ENCODE data around the gene P3H4. TPM values are rescaled to one million over a fixed set of nuclear protein-coding genes. Genes with fewer than 3 reads are reported as not detected.

P3H4 gene
- total RNA-seq, 1 donor from 2014 or later, result 30.4 TPM

GRCh38 chr17:41773190-41773588 lies 38.6 kb downstream of the P3H4 start:
- Mint-ChIP-seq H3K4me1 (ENCODE audit: low read depth) (peaks cover 22% of the 10 kb centered on the region), H3K27me3 (no peaks in the 10 kb centered on the region), H3K9me3 (ENCODE audit: low read depth) (no peaks in the 10 kb centered on the region), H3K4me3 (ENCODE audit: low read depth) (no peak overlapping the region), H3K27ac (peak overlapping the region; percentile 93), H3K36me3 (ENCODE audit: insufficient read depth) (peaks cover 10% of the 10 kb centered on the region)
- DNase-seq (ENCODE audit: low spot score, unreplicated experiment), result no peak
- TF ChIP-seq CTCF (IDR thresholded peaks at IDR 0.05; ENCODE audit: unreplicated experiment), result no peak

GRCh38 chr17:41772586-41773189 lies 39.1 kb downstream of the P3H4 start:
- no peaks in the 10 kb centered on the region for H3K27me3 Mint-ChIP-seq

GRCh38 chr17:41772218-41772585 lies 39.5 kb downstream of the P3H4 start:
- H3K9me3 Mint-ChIP-seq (ENCODE audit: low read depth), result no peaks in the 10 kb centered on the region
- H3K4me3 Mint-ChIP-seq (ENCODE audit: low read depth), result no peak overlapping the region
- no peak for TF ChIP-seq CTCF (IDR thresholded peaks at IDR 0.05; ENCODE audit: unreplicated experiment)
- H3K27ac Mint-ChIP-seq, result peak overlapping the region; percentile 93
- H3K4me1 Mint-ChIP-seq (ENCODE audit: low read depth), result peaks cover 21% of the 10 kb centered on the region
- no peaks in the 10 kb centered on the region for H3K27me3 Mint-ChIP-seq
- peaks cover 13% of the 10 kb centered on the region for H3K36me3 Mint-ChIP-seq (ENCODE audit: insufficient read depth)
- DNase-seq (ENCODE audit: low spot score, unreplicated experiment), result peak; percentile 34

More at GRCh38 chr17:41772586-41773189, 39.1 kb downstream of the P3H4 start:
- H3K27ac Mint-ChIP-seq, result peak overlapping the region; percentile 93
- no peak for DNase-seq (ENCODE audit: low spot score, unreplicated experiment)
- no peak for TF ChIP-seq CTCF (IDR thresholded peaks at IDR 0.05; ENCODE audit: unreplicated experiment)
- H3K9me3 Mint-ChIP-seq (ENCODE audit: low read depth), result no peaks in the 10 kb centered on the region
- peak overlapping the region; percentile 37 for H3K4me3 Mint-ChIP-seq (ENCODE audit: low read depth)
- H3K4me1 Mint-ChIP-seq (ENCODE audit: low read depth), result peaks cover 21% of the 10 kb centered on the region
- H3K36me3 Mint-ChIP-seq (ENCODE audit: insufficient read depth), result peaks cover 11% of the 10 kb centered on the region

GRCh38 chr17:41771389-41772206 lies 40.2 kb downstream of the P3H4 start:
- peaks cover 13% of the 10 kb centered on the region for H3K36me3 Mint-ChIP-seq (ENCODE audit: insufficient read depth)
- no peak for TF ChIP-seq CTCF (IDR thresholded peaks at IDR 0.05; ENCODE audit: unreplicated experiment)
- DNase-seq (ENCODE audit: low spot score, unreplicated experiment), result no peak
- no peak overlapping the region for H3K4me3 Mint-ChIP-seq (ENCODE audit: low read depth)
- peaks cover 21% of the 10 kb centered on the region for H3K4me1 Mint-ChIP-seq (ENCODE audit: low read depth)
- no peaks in the 10 kb centered on the region for H3K9me3 Mint-ChIP-seq (ENCODE audit: low read depth)
- no peaks in the 10 kb centered on the region for H3K27me3 Mint-ChIP-seq
- H3K27ac Mint-ChIP-seq, result peak overlapping the region; percentile 92

GRCh38 chr17:41769985-41770384 lies 41.8 kb downstream of the P3H4 start:
- no peak for TF ChIP-seq CTCF (IDR thresholded peaks at IDR 0.05; ENCODE audit: unreplicated experiment)
- H3K9me3 Mint-ChIP-seq (ENCODE audit: low read depth), result no peaks in the 10 kb centered on the region
- peaks cover 21% of the 10 kb centered on the region for H3K4me1 Mint-ChIP-seq (ENCODE audit: low read depth)
- no peak overlapping the region for H3K4me3 Mint-ChIP-seq (ENCODE audit: low read depth)
- DNase-seq (ENCODE audit: low spot score, unreplicated experiment), result no peak
- H3K27ac Mint-ChIP-seq, result peak overlapping the region; percentile 67
- H3K36me3 Mint-ChIP-seq (ENCODE audit: insufficient read depth), result peaks cover 18% of the 10 kb centered on the region
- no peaks in the 10 kb centered on the region for H3K27me3 Mint-ChIP-seq

All from progenitor cell of endocrine pancreas (in vitro differentiated cells).